Effector memory CD4-positive, alpha-beta T cell (primary cell): ENCODE measurements around the gene TBCD.
A peak's percentile ranks its signal among the peaks of the same experiment; 100 is the strongest.
"Not testable (repeated sequence)": the region's sequence is repeated elsewhere in the genome, so short reads cannot be mapped to it uniquely, and the experiment has no call there.

ENCODE experiments used
- DNase-seq, 3 donors: peaks; one replicate each; pipeline ENCODE4 v3.0.0-alpha.2; 2020
- H3K27ac ChIP-seq: 2 replicates; pipeline ENCODE4 v1.7.0; 2013; ENCODE audit warnings: mild to moderate bottlenecking, low read length, moderate library complexity; ENCODE audit not compliant: insufficient read depth, poor library complexity, severe bottlenecking
- H3K27me3 ChIP-seq: replicated peaks from 2 replicates; pipeline ENCODE4 v1.7.0; 2013; ENCODE audit warnings: mild to moderate bottlenecking, low read length; ENCODE audit not compliant: insufficient read depth, control insufficient read depth, poor library complexity, severe bottlenecking
- H3K36me3 ChIP-seq: 2 replicates; pipeline ENCODE4 v1.7.0; 2013; ENCODE audit warnings: mild to moderate bottlenecking, low read length, moderate library complexity; ENCODE audit not compliant: control insufficient read depth, insufficient read depth
- H3K4me1 ChIP-seq: 2 replicates; pipeline ENCODE4 v1.7.0; 2013; ENCODE audit warnings: low read length, mild to moderate bottlenecking; ENCODE audit not compliant: control insufficient read depth, insufficient read depth, poor library complexity, severe bottlenecking
- H3K4me3 ChIP-seq: 2 replicates; pipeline ENCODE4 v1.7.0; 2013; ENCODE audit warnings: low read length, low read depth, mild to moderate bottlenecking; ENCODE audit not compliant: insufficient read depth, poor library complexity, severe bottlenecking
- H3K9me3 ChIP-seq: 2 replicates; pipeline ENCODE4 v1.7.0; 2013; ENCODE audit warnings: mild to moderate bottlenecking, low read length, moderate library complexity; ENCODE audit not compliant: control insufficient read depth

TBCD gene

GRCh38 chr17:82780971-82781893 is 29.4 kb downstream of the TBCD start:
- no peak for DNase-seq
- Histone ChIP-seq H3K9me3 (no peaks in the 10 kb centered on the region), H3K36me3 (peaks cover 9% of the 10 kb centered on the region), H3K27me3 (no peaks in the 10 kb centered on the region), H3K4me3 (no peak overlapping the region), H3K27ac (no peak overlapping the region), H3K4me1 (no peaks in the 10 kb centered on the region)

- H3K4me3 ChIP-seq: no peak overlapping the region
- no peaks in the 10 kb centered on the region for H3K9me3 ChIP-seq
- peaks cover 9% of the 10 kb centered on the region for H3K36me3 ChIP-seq
These were observed 30.0 kb downstream of the TBCD start for GRCh38 chr17:82781894-82782274.

GRCh38 chr17:82782657-82783207 is 30.9 kb downstream of the TBCD start:
- Histone ChIP-seq H3K9me3 (no peaks in the 10 kb centered on the region), H3K27me3 (no peaks in the 10 kb centered on the region), H3K4me3 (no peak overlapping the region), H3K27ac (no peak overlapping the region), H3K4me1 (no peaks in the 10 kb centered on the region), H3K36me3 (peaks cover 9% of the 10 kb centered on the region)
- no peak for DNase-seq

More at GRCh38 chr17:82781894-82782274, 30.0 kb downstream of the TBCD start:
- DNase-seq: peak; percentile 63 to 72 (median 70)
- Histone ChIP-seq H3K4me1 (no peaks in the 10 kb centered on the region), H3K27me3 (no peaks in the 10 kb centered on the region), H3K27ac (no peak overlapping the region)

GRCh38 chr17:82783498-82783897 is 31.6 kb downstream of the TBCD start:
- peaks cover 9% of the 10 kb centered on the region for H3K36me3 ChIP-seq
- H3K9me3 ChIP-seq: no peaks in the 10 kb centered on the region
- no peak overlapping the region for H3K4me3 ChIP-seq
- H3K27me3 ChIP-seq: no peaks in the 10 kb centered on the region
- H3K27ac ChIP-seq: no peak overlapping the region
- DNase-seq: no peak
- no peaks in the 10 kb centered on the region for H3K4me1 ChIP-seq

- H3K27ac ChIP-seq, H3K4me3 ChIP-seq, H3K36me3 ChIP-seq, H3K4me1 ChIP-seq, H3K27me3 ChIP-seq, DNase-seq, H3K9me3 ChIP-seq: not testable (repeated sequence)
These were observed 33.7 kb downstream of the TBCD start for GRCh38 chr17:82785581-82785980.

- no peaks in the 10 kb centered on the region for H3K27me3 ChIP-seq
- DNase-seq: no peak
- no peak overlapping the region for H3K27ac ChIP-seq
- H3K36me3 ChIP-seq: peaks cover 9% of the 10 kb centered on the region
- H3K4me3 ChIP-seq: no peak overlapping the region
- H3K9me3 ChIP-seq: no peaks in the 10 kb centered on the region
- no peaks in the 10 kb centered on the region for H3K4me1 ChIP-seq
These were observed 34.6 kb downstream of the TBCD start for GRCh38 chr17:82786427-82786826.

- Histone ChIP-seq H3K9me3 (no peaks in the 10 kb centered on the region), H3K27me3 (no peaks in the 10 kb centered on the region), H3K27ac (no peak overlapping the region), H3K4me3 (no peak overlapping the region), H3K36me3 (peaks cover 12% of the 10 kb centered on the region), H3K4me1 (no peaks in the 10 kb centered on the region)
- DNase-seq: no peak
These were observed 35.4 kb downstream of the TBCD start for GRCh38 chr17:82787081-82787848.

- Histone ChIP-seq H3K4me1 (no peaks in the 10 kb centered on the region), H3K27me3 (no peaks in the 10 kb centered on the region), H3K27ac (no peak overlapping the region), H3K9me3 (no peaks in the 10 kb centered on the region), H3K36me3 (peaks cover 9% of the 10 kb centered on the region), H3K4me3 (no peak overlapping the region)
- DNase-seq: no peak
These were observed 36.5 kb downstream of the TBCD start for GRCh38 chr17:82788206-82789001.

GRCh38 chr17:82789051-82789592 is 37.3 kb downstream of the TBCD start:
- no peaks in the 10 kb centered on the region for H3K9me3 ChIP-seq
- no peak overlapping the region for H3K27ac ChIP-seq
- H3K27me3 ChIP-seq: no peaks in the 10 kb centered on the region
- H3K36me3 ChIP-seq: peaks cover 7% of the 10 kb centered on the region
- no peak overlapping the region for H3K4me3 ChIP-seq
- DNase-seq: no peak
- no peaks in the 10 kb centered on the region for H3K4me1 ChIP-seq
